Caco-2 (cell line): ENCODE measurements around the gene PRF1. TPM values are rescaled to one million over a fixed set of nuclear protein-coding genes. Genes with fewer than 3 reads are reported as not detected.
A peak's percentile ranks its signal among the peaks of the same experiment; 100 is the strongest.

Experiments
- BruUV-seq: library from RNA; stranded (reverse); fragments of 400-500 nt; replicated peaks from 2 replicates; lab custom pipeline; 2021; lab: Mats Ljungman, UMichigan
- CTCF ChIA-PET: fragments of 300-600 bp; sonication (Branson Sonifier 250); formaldehyde crosslinking; loops from one replicate; lab custom pipeline; 2022; ENCODE audit warnings: antibody characterized with exemption; lab: Charles Lee
- POLR2A ChIA-PET: fragments of 300-600 bp; sonication (Branson Sonifier 250); formaldehyde crosslinking; loops from one replicate; lab custom pipeline; 2022; ENCODE audit warnings: antibody characterized with exemption; lab: Charles Lee
- DNase-seq, 2 experiments: peaks; one replicate each; pipeline versions ENCODE4 v3.0.0 to v3.0.0-alpha.2; 2020 to 2022
- H3K27me3 ChIP-seq: replicated peaks from 2 replicates; pipeline ENCODE4 v1.6.0; 2011; ENCODE audit warnings: low read length; ENCODE audit not compliant: control insufficient read depth, insufficient read depth
- H3K36me3 ChIP-seq: 2 replicates; pipeline ENCODE4 v1.5.1; 2011; ENCODE audit warnings: low read length; ENCODE audit not compliant: control insufficient read depth, insufficient read depth
- H3K4me1 ChIP-seq: fragments of 250-450 bp; sonication (Bioruptor Pico); 2 replicates; pipeline ENCODE4 v1.5.1; 2020; ENCODE audit warnings: mild to moderate bottlenecking
- H3K4me3 ChIP-seq: 2 replicates; pipeline ENCODE4 v1.5.1; 2011; ENCODE audit warnings: low read depth, mild to moderate bottlenecking, control low read depth, low read length
- H3K9me3 ChIP-seq: fragments of 250-450 bp; sonication (Bioruptor Pico); 2 replicates; pipeline ENCODE4 v1.5.1; 2020; ENCODE audit warnings: mild to moderate bottlenecking, moderate library complexity
- H3K27ac Mint-ChIP-seq: one replicate; pipeline ENCODE4 v1.8.0; 2022; ENCODE audit warnings: mixed read lengths; ENCODE audit not compliant: unreplicated experiment
- H3K27me3 Mint-ChIP-seq: one replicate; pipeline ENCODE4 v1.8.0; 2022; ENCODE audit warnings: mixed read lengths; ENCODE audit not compliant: insufficient read depth, unreplicated experiment
- H3K36me3 Mint-ChIP-seq: one replicate; pipeline ENCODE4 v1.8.0; 2022; ENCODE audit warnings: mild to moderate bottlenecking, mixed read lengths; ENCODE audit not compliant: insufficient read depth, unreplicated experiment
- H3K4me1 Mint-ChIP-seq: one replicate; pipeline ENCODE4 v1.8.0; 2022; ENCODE audit warnings: low read depth, mixed read lengths; ENCODE audit not compliant: unreplicated experiment
- H3K4me3 Mint-ChIP-seq: one replicate; pipeline ENCODE4 v1.8.0; 2022; ENCODE audit warnings: mild to moderate bottlenecking, moderate library complexity, mixed read lengths; ENCODE audit not compliant: unreplicated experiment
- H3K9me3 Mint-ChIP-seq: one replicate; pipeline ENCODE4 v1.8.0; 2022; ENCODE audit warnings: mixed read lengths; ENCODE audit not compliant: unreplicated experiment
- intact Hi-C: fragments of 100-400 bp; cut with micrococcal nuclease; formaldehyde crosslinking; loops from one replicate; pipeline ENCODE4 v1.10.0; 2022; ENCODE audit not compliant: unreplicated experiment
- total RNA-seq: library from RNA; stranded (reverse); gene quantifications from 2 replicates; pipeline ENCODE4 v1.2.3, GENCODE V29; 2022
- TF ChIP-seq, protein P1 (sequence below), 2 experiments: fragments of 200-600 bp in 1 of 2; IDR thresholded peaks; 1 replicate in 1 of 2; 2 replicates in 1 of 2; pipeline versions ENCODE4 v1.5.1 to v1.8.0; 2011 to 2022; ENCODE audit warnings: antibody characterized with exemption in 1 of 2, control low read depth in 1 of 2, inconsistent platforms in 1 of 2, low read depth in 1 of 2, low read length in 1 of 2, mild to moderate bottlenecking in 1 of 2, moderate library complexity in 1 of 2; ENCODE audit not compliant: insufficient read depth in 1 of 2, severe bottlenecking in 1 of 2, unreplicated experiment in 1 of 2

The PRF1 gene
- total RNA-seq, 1 experiment from 2014 or later, result 0.34 TPM

DNA sequence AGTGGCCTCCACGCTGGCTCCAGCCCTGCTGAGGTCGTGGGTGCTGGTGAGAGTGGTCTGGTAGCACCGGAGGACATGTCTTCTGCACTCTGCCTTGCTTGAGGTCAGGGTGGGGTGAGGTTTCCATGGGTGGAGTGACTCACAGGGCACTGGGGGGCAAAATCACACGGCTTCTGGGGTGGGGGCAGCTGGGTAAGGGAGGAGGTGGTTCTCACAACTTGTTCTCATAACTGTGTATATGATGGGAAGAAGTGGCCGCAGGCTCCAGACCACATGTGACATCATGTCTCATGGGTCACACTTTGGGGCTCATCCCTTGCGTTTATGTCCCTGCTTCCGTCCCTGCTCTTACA, 884 bp upstream of the PRF1 start:
- Histone ChIP-seq H3K27me3 (no peaks in the 10 kb centered on the region), H3K9me3 (no peaks in the 10 kb centered on the region), H3K36me3 (no peaks in the 10 kb centered on the region), H3K4me1 (no peaks in the 10 kb centered on the region), H3K4me3 (no peak overlapping the region)
- TF ChIP-seq, protein P1, sequence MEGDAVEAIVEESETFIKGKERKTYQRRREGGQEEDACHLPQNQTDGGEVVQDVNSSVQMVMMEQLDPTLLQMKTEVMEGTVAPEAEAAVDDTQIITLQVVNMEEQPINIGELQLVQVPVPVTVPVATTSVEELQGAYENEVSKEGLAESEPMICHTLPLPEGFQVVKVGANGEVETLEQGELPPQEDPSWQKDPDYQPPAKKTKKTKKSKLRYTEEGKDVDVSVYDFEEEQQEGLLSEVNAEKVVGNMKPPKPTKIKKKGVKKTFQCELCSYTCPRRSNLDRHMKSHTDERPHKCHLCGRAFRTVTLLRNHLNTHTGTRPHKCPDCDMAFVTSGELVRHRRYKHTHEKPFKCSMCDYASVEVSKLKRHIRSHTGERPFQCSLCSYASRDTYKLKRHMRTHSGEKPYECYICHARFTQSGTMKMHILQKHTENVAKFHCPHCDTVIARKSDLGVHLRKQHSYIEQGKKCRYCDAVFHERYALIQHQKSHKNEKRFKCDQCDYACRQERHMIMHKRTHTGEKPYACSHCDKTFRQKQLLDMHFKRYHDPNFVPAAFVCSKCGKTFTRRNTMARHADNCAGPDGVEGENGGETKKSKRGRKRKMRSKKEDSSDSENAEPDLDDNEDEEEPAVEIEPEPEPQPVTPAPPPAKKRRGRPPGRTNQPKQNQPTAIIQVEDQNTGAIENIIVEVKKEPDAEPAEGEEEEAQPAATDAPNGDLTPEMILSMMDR (IDR thresholded peaks at IDR 0.05; ENCODE audit: insufficient read depth in 1 of 2, low read depth in 1 of 2, low read length in 1 of 2, severe bottlenecking in 1 of 2, unreplicated experiment in 1 of 2), result no peak
- CTCF ChIA-PET, result interaction anchor here (0.6 kb wide), 1 partner anchor 523 kb away, joined by 4 read pairs; no protein-coding TSS in a partner anchor
- Mint-ChIP-seq H3K27ac (no peak overlapping the region), H3K4me3 (no peak overlapping the region), H3K36me3 (no peaks in the 10 kb centered on the region), H3K27me3 (no peaks in the 10 kb centered on the region), H3K9me3 (no peaks in the 10 kb centered on the region), H3K4me1 (no peaks in the 10 kb centered on the region)
- POLR2A ChIA-PET, result no interaction called here
- DNase-seq, result peak in 1 of 2 experiments; percentile 37
- intact Hi-C loops, result no loop called here
- no TSS peak for BruUV-seq

DNA sequence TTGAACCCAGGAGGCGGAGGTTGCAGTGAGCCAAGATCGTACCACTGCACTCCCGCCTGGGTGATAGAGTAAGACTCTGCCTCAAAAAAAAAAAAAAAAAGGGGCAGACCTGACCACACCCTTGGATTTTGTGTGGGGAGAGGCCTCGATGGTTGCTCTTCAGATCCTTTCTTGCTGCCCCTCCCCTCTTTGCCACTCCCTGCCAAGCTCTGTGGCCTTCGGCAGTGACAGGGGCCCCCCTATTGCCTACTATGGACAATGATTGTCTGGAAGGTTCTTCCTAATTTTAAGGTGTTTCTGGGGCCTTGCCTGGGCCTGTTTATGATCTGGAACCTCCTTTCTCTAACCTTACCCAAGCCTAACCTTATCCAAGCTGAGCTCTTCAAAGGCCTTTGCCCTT, 795 bp downstream of the PRF1 start:
- no peaks in the 10 kb centered on the region for H3K4me1 Mint-ChIP-seq
- H3K27me3 Mint-ChIP-seq, result no peaks in the 10 kb centered on the region
- intact Hi-C loops, result no loop called here
- Histone ChIP-seq H3K4me3 (no peak overlapping the region), H3K9me3 (no peaks in the 10 kb centered on the region), H3K36me3 (no peaks in the 10 kb centered on the region), H3K27me3 (no peaks in the 10 kb centered on the region), H3K4me1 (no peaks in the 10 kb centered on the region)
- H3K36me3 Mint-ChIP-seq, result no peaks in the 10 kb centered on the region
- H3K4me3 Mint-ChIP-seq, result no peak overlapping the region
- no peaks in the 10 kb centered on the region for H3K9me3 Mint-ChIP-seq
- CTCF ChIA-PET, result interaction anchor here (0.6 kb wide), 2 partner anchors 208 to 335 kb away, joined by 3 to 4 read pairs; no protein-coding TSS in a partner anchor
- TF ChIP-seq, protein P1 (IDR thresholded peaks at IDR 0.05; ENCODE audit: insufficient read depth in 1 of 2, low read depth in 1 of 2, low read length in 1 of 2, severe bottlenecking in 1 of 2, unreplicated experiment in 1 of 2), result no peak
- no peak overlapping the region for H3K27ac Mint-ChIP-seq
- peak in 1 of 2 experiments; percentile 34 for DNase-seq
- no TSS peak for BruUV-seq
- POLR2A ChIA-PET, result no interaction called here

DNA sequence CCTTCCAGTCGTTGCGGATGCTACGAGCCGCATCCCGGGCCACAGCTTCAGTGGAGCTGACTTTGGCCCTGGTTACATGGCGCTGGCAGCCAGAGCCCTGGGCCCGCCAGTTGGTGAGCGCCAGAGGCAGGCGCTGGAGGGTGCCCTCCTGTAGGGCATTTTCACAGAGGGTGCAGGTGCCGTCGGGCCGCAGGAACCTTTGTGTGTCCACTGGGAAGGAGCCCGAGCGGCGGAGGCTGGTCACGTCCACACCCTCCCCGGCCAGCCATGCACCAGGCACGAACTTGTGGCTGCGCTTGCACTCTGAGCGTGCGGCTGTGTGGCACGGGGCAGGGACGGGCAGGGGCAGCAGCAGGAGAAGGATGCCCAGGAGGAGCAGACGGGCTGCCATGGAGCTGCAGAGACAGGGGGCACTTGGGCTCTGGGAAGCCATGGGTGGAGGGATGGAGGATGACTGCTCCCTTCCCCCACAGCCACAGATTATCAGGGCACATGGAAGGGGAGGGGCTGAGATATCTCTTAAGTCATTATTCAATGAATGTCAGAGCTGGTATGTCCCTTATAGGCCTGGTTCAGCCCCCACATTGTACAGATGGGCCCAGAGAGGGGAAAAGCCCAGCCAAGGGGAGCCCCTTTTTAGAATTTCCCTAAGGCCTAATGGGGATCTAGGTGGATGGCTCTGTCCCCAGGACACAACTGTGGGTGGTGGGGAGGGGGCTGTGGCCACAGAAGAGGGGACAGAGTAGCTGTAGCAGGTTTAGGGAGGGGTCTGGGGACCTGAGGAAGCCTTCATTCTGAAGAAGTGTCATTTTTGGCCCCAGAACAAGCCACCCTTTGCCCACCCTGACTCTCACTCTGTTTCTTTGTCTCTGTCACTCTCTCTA, 1.8 kb downstream of the PRF1 start:
- TF ChIP-seq, protein P1 (IDR thresholded peaks at IDR 0.05; ENCODE audit: insufficient read depth in 1 of 2, low read depth in 1 of 2, low read length in 1 of 2, severe bottlenecking in 1 of 2, unreplicated experiment in 1 of 2), result no peak
- DNase-seq, result peak in 1 of 2 experiments; percentile 38
- Histone ChIP-seq H3K4me1 (peaks cover 6% of the 10 kb centered on the region), H3K36me3 (no peaks in the 10 kb centered on the region), H3K4me3 (no peak overlapping the region), H3K27me3 (no peaks in the 10 kb centered on the region), H3K9me3 (no peaks in the 10 kb centered on the region)
- no peak overlapping the region for H3K27ac Mint-ChIP-seq
- intact Hi-C loops, result no loop called here
- no peaks in the 10 kb centered on the region for H3K9me3 Mint-ChIP-seq
- H3K4me1 Mint-ChIP-seq, result peaks cover 6% of the 10 kb centered on the region
- ChIA-PET POLR2A (no interaction called here), CTCF (interaction anchor here (0.6 kb wide), 1 partner anchor 209 kb away, joined by 4 read pairs; no protein-coding TSS in a partner anchor)
- no TSS peak for BruUV-seq
- no peaks in the 10 kb centered on the region for H3K36me3 Mint-ChIP-seq
- H3K4me3 Mint-ChIP-seq, result no peak overlapping the region
- H3K27me3 Mint-ChIP-seq, result no peaks in the 10 kb centered on the region
